Measurements from ENCODE around the gene MTCH1.
"Not testable (repeated sequence)": the region's sequence is repeated elsewhere in the genome, so short reads cannot be mapped to it uniquely, and the experiment has no call there.

MTCH1 gene

GRCh38 chr6:36946526-36946925, 39.5 kb downstream of the MTCH1 start:
- no peak for DNase-seq

GRCh38 chr6:36945301-36945700, 40.7 kb downstream of the MTCH1 start:
- DNase-seq: no peak

- DNase-seq: no peak
Observed at GRCh38 chr6:36944650-36945049, 41.3 kb downstream of the MTCH1 start.

- DNase-seq: not testable (repeated sequence)
Observed at GRCh38 chr6:36942329-36942728, 43.7 kb downstream of the MTCH1 start.

GRCh38 chr6:36941561-36941960, 44.4 kb downstream of the MTCH1 start:
- DNase-seq: not testable (repeated sequence)

GRCh38 chr6:36940027-36940426, 46.0 kb downstream of the MTCH1 start:
- DNase-seq: no peak

- not testable (repeated sequence) for DNase-seq
Observed at GRCh38 chr6:36939005-36939404, 47.0 kb downstream of the MTCH1 start.

GRCh38 chr6:36938536-36938935, 47.5 kb downstream of the MTCH1 start:
- no peak for DNase-seq

GRCh38 chr6:36937896-36938295, 48.1 kb downstream of the MTCH1 start:
- no peak for DNase-seq

- DNase-seq: no peak
Observed at GRCh38 chr6:36936824-36937223, 49.2 kb downstream of the MTCH1 start.

GRCh38 chr6:36934901-36935300, 51.1 kb downstream of the MTCH1 start:
- no peak for DNase-seq

- DNase-seq: no peak
Observed at GRCh38 chr6:36933519-36933918, 52.5 kb downstream of the MTCH1 start.

GRCh38 chr6:36933102-36933501, 52.9 kb downstream of the MTCH1 start:
- DNase-seq: no peak

- no peak for DNase-seq
Observed at GRCh38 chr6:36930483-36930882, 55.5 kb downstream of the MTCH1 start.

- DNase-seq: no peak
Observed at GRCh38 chr6:36929607-36930006, 56.4 kb downstream of the MTCH1 start.

- DNase-seq: no peak
Observed at GRCh38 chr6:36929152-36929551, 56.8 kb downstream of the MTCH1 start.

- DNase-seq: no peak
Observed at GRCh38 chr6:36928547-36928918, 57.5 kb downstream of the MTCH1 start.

- DNase-seq: no peak
Observed at GRCh38 chr6:36927691-36928546, 58.1 kb downstream of the MTCH1 start.

GRCh38 chr6:36926708-36927513, 59.1 kb downstream of the MTCH1 start:
- DNase-seq: no peak

GRCh38 chr6:36925809-36926208, 60.2 kb downstream of the MTCH1 start:
- no peak for DNase-seq

- DNase-seq: no peak
Observed at GRCh38 chr6:36924778-36925374, 61.1 kb downstream of the MTCH1 start.

GRCh38 chr6:36924131-36924530, 61.9 kb downstream of the MTCH1 start:
- no peak for DNase-seq

- DNase-seq: no peak
Observed at GRCh38 chr6:36920546-36920945, 65.5 kb downstream of the MTCH1 start.

GRCh38 chr6:36920049-36920448, 65.9 kb downstream of the MTCH1 start:
- no peak for DNase-seq

Measured in 8988T (cell line).